ENCODE measurements around the gene POU6F1.
"Not testable (repeated sequence)": the region's sequence is repeated elsewhere in the genome, so short reads cannot be mapped to it uniquely, and the experiment has no call there.

Gene POU6F1, protein sequence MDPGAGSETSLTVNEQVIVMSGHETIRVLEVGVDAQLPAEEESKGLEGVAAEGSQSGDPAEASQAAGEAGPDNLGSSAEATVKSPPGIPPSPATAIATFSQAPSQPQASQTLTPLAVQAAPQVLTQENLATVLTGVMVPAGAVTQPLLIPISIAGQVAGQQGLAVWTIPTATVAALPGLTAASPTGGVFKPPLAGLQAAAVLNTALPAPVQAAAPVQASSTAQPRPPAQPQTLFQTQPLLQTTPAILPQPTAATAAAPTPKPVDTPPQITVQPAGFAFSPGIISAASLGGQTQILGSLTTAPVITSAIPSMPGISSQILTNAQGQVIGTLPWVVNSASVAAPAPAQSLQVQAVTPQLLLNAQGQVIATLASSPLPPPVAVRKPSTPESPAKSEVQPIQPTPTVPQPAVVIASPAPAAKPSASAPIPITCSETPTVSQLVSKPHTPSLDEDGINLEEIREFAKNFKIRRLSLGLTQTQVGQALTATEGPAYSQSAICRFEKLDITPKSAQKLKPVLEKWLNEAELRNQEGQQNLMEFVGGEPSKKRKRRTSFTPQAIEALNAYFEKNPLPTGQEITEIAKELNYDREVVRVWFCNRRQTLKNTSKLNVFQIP

DNA sequence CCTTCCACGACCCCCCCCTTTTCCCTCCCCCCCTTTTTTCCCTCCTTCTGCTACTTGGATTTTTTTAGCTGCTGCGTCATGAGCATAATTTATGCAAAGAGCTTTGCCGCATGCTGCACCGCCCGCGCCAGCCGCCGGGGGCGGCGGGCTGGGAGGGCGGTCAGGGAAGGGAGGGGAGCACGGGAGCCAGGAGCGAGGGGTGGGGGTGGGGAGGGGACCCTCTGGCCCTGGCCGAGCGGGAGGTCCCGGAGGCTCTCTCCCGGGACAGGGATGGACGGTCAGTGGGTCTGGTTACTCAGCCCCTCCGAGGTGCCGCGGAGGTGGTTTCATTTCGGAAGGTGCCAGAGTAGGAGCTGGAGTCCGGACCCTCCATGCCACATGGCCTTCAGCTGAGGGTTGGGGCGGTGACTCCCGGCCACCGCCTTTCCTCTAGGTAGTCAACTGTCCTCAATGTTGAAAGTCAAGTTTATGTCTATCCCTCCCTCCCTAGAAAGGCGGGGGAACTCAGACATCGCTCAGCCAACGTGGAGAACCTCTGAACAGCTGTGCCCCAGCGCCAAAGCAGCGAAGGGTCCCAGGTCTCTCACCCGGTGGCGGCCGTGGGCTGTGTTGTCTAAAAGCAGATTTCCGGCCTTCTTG lies at the start of gene POU6F1:
Gene POU6F1 (minus strand): TSS at position 95 of the 639 bp plus-strand sequence. CDS start 11,226 bp downstream, outside the sequence.
- in situ Hi-C loops (cut with MboI; ENCODE audit: low sequenced_read_pairs): no loop called here

DNA sequence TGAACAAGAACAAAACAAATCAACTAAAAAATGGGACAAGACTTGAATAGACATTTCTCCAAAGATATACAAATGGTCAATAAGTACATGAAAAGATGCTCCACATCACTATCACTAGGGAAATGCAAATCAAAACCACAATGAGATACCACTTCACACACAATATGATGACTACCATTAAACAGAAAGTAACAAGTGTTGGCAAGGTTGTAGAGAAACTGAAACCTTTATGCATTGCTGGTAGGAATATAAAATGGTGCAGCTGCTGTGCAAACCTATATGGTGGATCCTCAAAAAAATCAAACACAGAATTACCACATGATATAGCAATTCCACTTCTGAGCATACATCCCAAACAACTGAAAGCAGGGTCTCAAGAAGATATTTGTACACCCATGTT lies 47.2 kb upstream of the POU6F1 start:
- in situ Hi-C loops (cut with MboI; ENCODE audit: low sequenced_read_pairs): no loop called here

DNA sequence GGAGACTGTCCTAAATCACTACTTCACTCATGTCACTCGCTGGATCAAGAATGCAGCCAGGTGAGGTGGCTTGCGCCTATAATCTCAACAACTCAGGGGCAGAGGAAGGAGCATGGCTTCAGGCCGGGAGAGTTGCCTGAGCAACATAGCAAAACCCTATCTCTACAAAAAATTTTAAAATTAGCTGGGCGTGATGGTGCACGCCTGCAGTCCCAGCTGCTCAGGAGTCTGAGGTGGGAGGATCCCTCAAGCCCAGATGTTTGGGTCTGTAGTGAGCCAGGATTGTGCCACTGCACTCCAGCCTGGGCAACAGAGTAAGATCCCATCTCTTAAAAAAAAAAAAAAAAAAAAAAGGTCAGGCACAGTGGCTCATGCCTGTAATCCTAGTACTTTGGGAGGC lies 46.4 kb upstream of the POU6F1 start:
- in situ Hi-C loops (cut with MboI; ENCODE audit: low sequenced_read_pairs): no loop called here

DNA sequence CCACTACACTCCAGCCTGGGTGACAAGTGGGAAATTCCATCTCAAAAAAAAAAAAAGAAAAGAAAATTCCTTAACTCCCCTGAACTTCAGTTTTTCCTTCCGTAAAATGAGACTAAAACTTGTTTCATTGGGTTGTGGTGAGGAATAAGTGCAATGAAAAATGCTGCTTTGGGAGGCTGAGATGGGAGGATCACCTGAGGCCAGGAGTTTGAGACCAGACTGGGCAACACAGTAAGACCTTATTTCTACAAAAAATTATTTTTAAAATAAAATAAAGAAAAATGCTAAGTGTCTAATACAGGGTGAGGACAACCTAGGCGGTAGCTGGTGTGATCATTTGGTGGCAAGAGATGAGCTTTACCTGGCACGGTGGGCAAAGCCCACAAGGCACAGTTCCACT lies 45.5 kb upstream of the POU6F1 start:
- in situ Hi-C loops (cut with MboI; ENCODE audit: low sequenced_read_pairs): no loop called here

DNA sequence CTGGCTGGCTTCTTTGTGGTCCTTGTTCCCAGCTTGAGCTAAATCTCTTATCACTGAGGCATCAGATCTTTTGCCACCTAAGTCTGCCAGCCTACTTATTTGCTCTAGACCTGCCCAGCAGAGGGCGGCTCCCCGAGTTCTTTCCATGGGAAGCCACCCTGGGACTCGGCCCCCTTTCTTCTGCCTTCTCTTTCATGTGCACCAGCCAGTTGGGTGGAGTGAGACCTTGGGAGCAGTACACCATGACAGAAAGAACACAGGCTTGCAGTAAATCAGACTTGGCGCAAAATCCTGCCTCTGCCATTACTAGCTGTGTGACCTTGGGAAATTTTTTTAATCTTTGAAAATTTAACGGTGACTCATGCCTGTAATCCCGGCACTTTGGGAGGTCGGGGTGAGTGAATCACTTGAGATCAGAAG lies 44.9 kb upstream of the POU6F1 start:
- in situ Hi-C loops (cut with MboI; ENCODE audit: low sequenced_read_pairs): no loop called here

DNA sequence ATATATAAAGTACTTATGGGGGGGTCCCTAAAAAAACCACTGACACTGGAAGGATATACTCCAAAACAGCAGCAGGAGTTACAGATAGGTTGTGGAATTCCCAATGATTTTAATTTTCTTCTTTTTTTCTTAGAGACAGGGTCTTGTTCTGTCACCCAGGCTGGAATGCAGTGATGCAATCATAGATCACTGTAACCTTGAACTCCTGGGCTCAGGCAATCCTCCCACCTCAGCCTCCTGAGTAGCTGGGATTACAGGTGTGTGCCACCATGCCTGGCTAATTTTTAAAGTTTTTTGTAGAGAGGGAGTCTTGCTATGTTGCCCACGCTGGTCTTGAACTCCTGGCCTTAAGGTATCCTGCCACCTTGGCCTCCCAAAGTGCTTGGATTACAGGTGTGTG lies 41.7 kb upstream of the POU6F1 start:
- in situ Hi-C loops (cut with MboI; ENCODE audit: low sequenced_read_pairs): not testable (repeated sequence)

DNA sequence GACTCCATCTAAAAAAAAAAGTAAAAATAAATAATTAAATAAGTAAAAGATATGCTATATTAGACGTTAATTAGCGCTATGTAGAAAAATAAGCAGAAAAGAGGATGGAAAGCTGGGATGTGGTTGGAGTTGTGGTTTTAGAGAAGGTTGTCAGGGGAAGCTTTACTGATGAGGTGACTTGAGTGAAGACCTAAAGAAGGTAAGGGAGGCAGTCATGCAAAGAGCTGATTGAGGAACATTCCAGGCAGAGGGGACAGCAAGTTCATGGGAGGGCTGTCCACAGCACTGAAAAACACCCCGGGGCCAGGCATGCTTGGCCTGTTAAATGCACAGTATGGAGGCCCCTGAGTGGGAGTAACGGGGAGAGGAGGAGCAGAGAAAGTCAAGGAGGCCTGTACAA lies 36.7 kb upstream of the POU6F1 start:
- in situ Hi-C loops (cut with MboI; ENCODE audit: low sequenced_read_pairs): no loop called here

DNA sequence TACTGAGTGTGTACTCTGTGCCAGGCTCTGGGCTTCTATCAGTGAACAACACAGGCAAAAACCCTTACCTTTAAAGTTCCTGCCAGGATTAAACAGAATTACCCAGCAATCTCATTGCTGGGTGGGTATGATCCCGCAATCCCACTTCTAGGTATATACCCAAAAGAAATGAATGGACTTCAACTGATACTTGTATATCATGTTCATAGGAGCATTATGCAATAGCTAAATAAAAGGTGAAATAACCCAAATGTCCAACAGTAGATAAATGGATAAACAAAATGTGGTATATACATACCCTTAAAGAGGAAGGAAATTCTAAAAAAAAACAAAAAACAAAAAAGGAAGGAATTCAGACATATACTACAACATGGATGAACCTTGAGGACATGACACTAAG lies 35.4 kb upstream of the POU6F1 start:
- in situ Hi-C loops (cut with MboI; ENCODE audit: low sequenced_read_pairs): no loop called here

DNA sequence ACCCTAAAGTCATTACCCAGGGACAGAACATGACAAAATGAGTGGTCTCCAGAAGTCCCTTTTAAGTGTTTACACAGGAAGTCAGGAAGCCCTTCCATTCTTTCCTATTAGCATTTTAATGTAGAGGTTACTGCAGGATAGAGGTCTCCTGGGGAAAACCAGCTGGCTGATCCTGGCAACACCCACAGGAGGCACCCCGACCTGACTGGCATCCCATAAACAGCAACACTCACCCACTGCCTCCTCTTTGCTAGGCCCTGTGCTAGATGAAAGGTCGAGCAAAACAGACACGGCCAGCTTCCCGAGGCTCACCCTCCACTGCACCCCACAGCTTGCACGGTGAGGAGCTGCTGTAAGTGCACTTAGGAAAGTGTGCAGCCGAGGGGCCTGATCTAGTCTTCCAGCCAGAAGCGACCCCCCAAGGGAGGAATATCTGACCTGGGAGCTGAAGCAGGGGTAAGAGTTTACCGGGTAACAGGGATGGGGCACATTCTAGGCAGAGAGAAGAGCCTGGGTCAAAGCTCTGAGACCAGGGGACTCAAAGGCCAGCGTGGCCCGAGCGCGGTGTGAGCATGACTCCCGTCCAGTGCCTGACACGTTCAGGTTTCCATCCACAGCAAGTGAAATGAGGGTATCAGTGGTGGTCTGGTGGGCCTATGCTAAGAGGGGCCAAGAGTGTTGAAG lies 29.8 kb upstream of the POU6F1 start:
- in situ Hi-C loops (cut with MboI; ENCODE audit: low sequenced_read_pairs): no loop called here

DNA sequence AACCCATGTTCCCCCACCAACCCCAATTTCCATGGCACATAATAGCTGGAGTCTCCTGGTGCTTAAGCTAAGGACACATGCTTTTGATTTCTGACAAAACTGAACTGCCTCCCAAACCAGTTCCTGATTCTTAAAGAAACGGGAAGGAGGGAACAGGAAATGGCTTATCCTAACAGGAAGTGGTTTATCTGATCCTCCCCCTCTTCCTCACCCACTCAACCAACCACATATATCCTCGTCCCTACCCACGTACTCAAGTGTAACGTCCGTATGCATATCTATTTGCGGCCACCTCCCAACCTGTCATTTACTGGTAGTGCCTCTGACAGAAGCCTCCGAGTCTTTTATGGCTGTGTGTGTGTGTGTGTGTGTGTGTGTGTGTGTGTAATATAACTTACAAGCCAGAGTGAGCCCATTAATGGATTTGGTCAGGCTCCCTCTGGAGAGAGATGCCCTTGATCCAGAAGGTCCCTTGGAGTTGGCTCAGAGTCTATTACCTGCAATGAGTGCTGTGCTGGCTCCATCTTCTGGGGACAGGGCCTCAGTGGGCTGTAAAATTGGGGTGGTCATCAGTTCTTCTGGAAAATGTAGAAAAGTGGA lies 28.5 kb upstream of the POU6F1 start:
- in situ Hi-C loops (cut with MboI; ENCODE audit: low sequenced_read_pairs): no loop called here

DNA sequence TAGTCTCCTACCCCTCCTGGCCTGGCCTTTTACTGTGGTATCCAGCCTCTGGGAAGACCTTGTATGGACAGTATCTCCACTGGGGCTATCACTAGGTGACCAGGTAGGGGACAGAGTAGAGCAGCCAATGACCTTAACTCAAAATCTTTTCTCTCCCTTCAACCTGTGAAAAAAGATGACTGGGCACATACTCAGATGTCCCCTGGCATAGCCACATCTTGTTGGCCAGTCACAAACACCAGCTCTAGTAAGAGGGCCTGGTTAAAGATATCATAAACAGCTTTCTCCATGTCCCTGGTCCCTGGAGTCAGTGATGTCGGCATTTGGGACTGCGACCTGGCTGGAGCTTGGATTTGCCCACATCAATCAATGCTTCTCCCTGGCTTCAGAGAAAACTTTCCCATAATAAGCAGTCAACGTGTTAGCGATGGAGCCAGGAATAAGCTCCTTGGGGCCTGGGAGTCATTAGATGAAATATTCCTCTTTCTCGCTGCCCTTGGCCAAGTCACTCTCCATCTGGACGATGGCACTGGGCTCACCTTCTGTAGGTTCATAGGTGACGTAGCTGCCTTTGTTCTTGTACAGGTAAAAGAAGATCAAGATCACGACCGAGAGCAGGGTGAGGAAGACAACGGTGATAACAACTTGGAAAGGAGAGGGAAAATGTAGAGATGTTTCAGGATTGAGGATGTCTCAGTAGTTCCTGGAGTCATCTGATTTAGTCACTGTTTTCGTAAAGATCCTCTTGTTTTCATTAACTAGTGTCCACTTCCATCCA lies 27.8 kb upstream of the POU6F1 start:
- in situ Hi-C loops (cut with MboI; ENCODE audit: low sequenced_read_pairs): no loop called here

DNA sequence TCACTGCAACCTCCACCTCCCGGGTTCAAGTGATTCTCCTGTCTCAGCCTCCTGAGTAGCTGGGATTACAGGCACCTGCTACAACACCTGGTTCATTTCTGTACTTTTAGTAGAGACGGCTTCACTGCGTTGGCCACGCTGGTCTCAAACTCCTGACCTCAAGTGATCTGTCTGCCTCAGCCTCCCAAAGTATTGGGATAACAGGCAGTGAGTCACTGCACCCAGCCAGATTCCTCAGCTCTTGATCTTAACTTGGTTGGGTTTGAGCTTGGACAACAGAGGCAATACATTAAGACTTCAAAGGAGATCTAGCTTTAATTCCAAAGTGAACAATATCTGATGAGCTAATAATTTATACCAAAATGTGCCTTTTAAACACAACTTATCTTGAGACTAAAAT lies 26.4 kb upstream of the POU6F1 start:
- in situ Hi-C loops (cut with MboI; ENCODE audit: low sequenced_read_pairs): no loop called here

DNA sequence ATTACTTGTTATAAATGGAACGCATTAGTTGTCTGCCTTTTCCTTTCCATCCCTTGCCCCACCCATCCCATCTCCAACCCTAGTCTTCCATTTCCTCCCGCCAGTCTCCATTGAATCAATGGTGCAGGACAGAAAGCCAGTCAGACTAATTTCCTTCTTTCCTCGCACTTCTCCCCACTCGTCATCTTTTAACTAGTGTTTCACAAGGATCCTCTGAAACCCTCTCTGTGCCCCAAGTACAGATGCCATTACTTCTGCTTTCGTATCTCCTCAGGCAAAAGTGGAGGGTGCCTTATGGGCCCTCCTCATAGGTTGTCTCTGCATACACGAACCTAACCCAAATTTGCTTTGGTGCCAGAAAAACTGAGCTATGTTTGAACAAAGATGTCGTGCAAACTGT lies 25.0 kb upstream of the POU6F1 start:
- in situ Hi-C loops (cut with MboI; ENCODE audit: low sequenced_read_pairs): no loop called here

DNA sequence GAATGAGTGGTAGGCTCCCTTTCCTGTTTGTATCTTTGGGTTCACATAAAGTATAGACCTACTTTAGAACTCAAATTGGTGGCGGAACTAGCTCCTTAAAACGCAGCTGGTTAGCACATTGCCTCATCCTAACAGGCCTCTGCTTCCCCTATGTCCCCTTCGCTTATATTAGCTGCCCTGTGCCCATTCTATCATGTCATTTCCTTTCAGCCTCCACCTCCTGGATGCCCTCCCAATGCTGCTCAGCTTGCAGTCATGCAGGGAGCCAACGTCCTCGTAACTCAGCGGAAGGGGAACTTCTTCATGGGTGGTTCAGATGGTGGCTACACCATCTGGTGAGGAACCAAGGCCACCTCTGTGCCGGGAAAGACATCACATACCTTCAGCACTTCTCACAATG lies 24.3 kb upstream of the POU6F1 start:
- in situ Hi-C loops (cut with MboI; ENCODE audit: low sequenced_read_pairs): no loop called here

DNA sequence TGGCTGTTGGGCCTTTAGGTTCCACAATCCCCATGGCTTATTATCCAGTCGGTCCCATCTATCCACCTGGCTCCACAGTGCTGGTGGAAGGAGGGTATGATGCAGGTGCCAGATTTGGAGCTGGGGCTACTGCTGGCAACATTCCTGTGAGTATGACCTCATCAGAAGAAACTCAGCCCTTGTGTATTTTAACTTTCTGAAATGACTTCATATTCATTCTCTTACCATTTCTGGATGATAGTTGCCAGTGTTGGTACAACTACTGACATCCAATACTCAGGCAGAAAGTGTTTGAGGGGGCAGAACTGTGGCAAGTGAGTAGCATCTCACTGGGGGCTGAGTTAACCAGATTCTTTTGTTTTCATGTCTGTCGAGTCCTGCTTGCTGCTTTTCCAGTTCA lies 23.1 kb upstream of the POU6F1 start:
- in situ Hi-C loops (cut with MboI; ENCODE audit: low sequenced_read_pairs): no loop called here

DNA sequence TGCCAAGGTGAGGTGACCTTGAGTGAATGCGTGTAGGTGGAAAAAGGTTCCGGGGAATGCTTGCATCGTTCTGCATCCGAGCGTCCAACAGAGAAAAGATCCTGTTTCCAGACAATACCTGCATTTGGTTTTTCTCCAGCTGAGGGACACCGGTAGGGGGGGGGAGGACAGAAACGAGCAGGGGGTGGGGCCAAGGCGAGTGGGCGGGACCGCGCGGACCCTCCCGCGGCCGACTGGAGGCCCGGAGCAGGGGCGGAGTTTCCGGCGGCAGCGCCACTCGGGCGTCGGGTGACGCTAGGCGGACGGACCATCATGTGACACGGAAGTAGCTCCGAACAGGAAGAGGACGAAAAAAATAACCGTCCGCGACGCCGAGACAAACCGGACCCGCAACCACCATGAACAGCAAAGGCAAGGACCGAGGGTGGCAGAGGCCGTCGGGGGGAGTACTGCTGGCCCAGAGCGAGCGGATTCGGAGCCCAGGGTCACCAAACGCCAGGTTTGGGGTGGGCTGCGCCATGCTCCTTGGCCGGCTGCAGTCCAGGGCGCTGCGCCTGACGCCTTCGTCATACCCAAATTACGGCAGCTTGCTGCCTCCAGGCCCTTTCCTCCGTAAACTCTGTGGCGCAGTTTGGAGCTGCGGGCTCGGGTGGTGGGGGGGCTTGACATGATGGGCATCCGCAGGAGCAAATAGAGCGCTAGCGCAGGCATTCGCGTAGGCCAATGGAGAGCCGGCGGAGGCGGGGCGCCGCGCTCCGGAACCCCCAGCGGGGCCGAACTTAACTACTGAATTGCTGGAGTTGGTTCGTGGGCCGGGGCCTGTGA lies 20.9 kb upstream of the POU6F1 start, which contains the start of gene DAZAP2:
Gene DAZAP2 (plus strand): TSS at position 317 of the 825 bp plus-strand sequence. CDS start 82 bp downstream, at position 399.
- in situ Hi-C loops (cut with MboI; ENCODE audit: low sequenced_read_pairs): no loop called here

DNA sequence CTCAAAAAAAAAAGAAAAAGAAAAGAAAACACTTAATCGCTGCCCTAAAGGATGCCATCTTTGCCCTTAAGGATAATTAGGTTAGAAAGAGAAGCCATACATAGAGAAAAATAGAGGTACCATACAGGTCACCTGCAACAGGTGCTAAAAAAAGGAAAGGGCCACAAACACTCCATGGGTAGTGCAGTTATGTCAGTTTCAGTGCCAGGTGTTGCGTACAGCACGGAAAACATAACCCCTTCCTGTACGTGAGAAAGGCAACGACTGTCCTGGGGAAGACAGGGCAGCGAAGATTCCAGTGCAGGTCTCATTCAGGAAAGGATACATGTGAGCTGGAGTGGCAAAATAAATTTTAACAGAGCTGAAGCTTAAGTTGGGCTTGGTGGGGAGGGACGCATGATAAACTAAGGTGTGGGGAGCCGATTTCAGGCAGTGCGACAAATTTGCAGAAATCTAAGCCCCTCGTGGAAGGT lies 20.2 kb upstream of the POU6F1 start:
- in situ Hi-C loops (cut with MboI; ENCODE audit: low sequenced_read_pairs): no loop called here

DNA sequence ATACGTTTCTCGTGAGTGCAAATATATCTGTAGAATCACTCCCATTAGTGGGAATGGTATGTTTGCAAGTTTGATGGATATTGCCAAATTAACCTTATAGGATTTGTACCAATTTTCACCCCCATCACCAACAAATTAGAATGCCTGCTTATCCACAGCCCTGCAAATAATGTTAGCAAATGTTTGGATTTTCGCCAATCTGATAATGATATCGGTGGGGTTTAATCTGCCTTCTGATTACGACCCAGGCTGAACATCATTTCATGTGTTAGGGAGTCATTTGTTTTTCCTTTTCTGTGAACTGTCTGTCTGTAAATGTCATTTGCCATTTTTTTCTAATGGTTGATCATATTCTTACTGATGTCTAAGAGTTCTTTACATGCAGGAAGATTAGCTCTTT lies 16.7 kb upstream of the POU6F1 start:
- in situ Hi-C loops (cut with MboI; ENCODE audit: low sequenced_read_pairs): no loop called here

DNA sequence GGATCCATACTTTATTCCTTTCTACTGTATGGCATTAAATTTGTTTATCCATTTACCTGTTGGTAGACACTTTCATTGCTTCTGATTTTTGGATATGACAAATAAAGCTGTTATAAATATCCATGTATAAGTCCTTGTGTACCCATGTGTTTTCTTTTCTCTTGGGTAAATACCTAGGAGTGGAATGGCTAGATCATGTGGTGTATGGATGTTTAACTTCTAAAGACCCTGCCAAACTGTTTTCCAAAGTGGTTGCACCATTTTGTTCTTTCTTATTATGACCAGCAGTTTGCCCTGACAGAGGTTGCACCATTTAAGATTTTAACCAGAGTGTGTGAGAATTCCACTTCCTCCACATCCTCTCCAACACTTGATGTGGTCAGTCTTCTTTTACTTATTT lies 14.8 kb upstream of the POU6F1 start:
- in situ Hi-C loops (cut with MboI; ENCODE audit: low sequenced_read_pairs): no loop called here

Data from HL-60/S4 treated with retinoic acid at 250 ng/mL for 4 days and 3 days (cell line).